T-helper 2 cell treated with Interferon-gamma antibody and Interleukin-4, amounts not matched to agents 100 ng/mL and 5 ng/mL, for 36 hours (primary cell): ENCODE results near the gene ARHGAP12. TPM values are rescaled to one million over a fixed set of nuclear protein-coding genes. Genes with fewer than 3 reads are reported as not detected.

ENCODE experiments used
- intact Hi-C: fragments of 100-400 bp; cut with micrococcal nuclease; formaldehyde crosslinking; loops from one replicate; pipeline ENCODE4 v1.15.1; 2023
- total RNA-seq: library from RNA; stranded (reverse); gene quantifications from 2 replicates; pipeline ENCODE4 v1.2.3, GENCODE V29; 2022

ARHGAP12 gene
- total RNA-seq, 1 donor from 2014 or later, result 5.3 TPM

- intact Hi-C loops, result no loop called here
These were observed 98.9 kb downstream of the ARHGAP12 start for GRCh38 chr10:31829776-31830175.

- intact Hi-C loops, result no loop called here
These were observed 105.3 kb downstream of the ARHGAP12 start for GRCh38 chr10:31823358-31823757.

GRCh38 chr10:31822616-31823318, 105.9 kb downstream of the ARHGAP12 start:
- intact Hi-C loops, result no loop called here

GRCh38 chr10:31822150-31822549, 106.5 kb downstream of the ARHGAP12 start:
- intact Hi-C loops, result no loop called here

- intact Hi-C loops, result no loop called here
These were observed 107.8 kb downstream of the ARHGAP12 start for GRCh38 chr10:31820778-31821369.

GRCh38 chr10:31820096-31820495, 108.5 kb downstream of the ARHGAP12 start:
- intact Hi-C loops, result no loop called here

- intact Hi-C loops, result no loop called here
These were observed 109.2 kb downstream of the ARHGAP12 start for GRCh38 chr10:31819391-31819820.

GRCh38 chr10:31816318-31816717, 112.3 kb downstream of the ARHGAP12 start:
- intact Hi-C loops, result no loop called here

GRCh38 chr10:31808258-31809218, 120.1 kb downstream of the ARHGAP12 start:
- intact Hi-C loops, result loop anchor here (1.0 to 5.0 kb wide), 5 partner anchors 317 to 1081 kb away; no protein-coding TSS in a partner anchor

GRCh38 chr10:31804352-31804810, 124.2 kb downstream of the ARHGAP12 start:
- intact Hi-C loops, result no loop called here

- intact Hi-C loops, result no loop called here
These were observed 124.9 kb downstream of the ARHGAP12 start for GRCh38 chr10:31803606-31804351.

- intact Hi-C loops, result no loop called here
These were observed 129.4 kb downstream of the ARHGAP12 start for GRCh38 chr10:31799181-31799580.

GRCh38 chr10:31792745-31793144, 135.9 kb downstream of the ARHGAP12 start:
- intact Hi-C loops, result no loop called here

- intact Hi-C loops, result loop anchor here (1.0 kb wide), 1 partner anchor 29 kb away; no protein-coding TSS in a partner anchor
These were observed 139.1 kb downstream of the ARHGAP12 start for GRCh38 chr10:31789555-31789954.

- intact Hi-C loops, result no loop called here
These were observed 145.9 kb downstream of the ARHGAP12 start for GRCh38 chr10:31782701-31783100.

- intact Hi-C loops, result no loop called here
These were observed 147.9 kb downstream of the ARHGAP12 start for GRCh38 chr10:31780717-31781116.

- intact Hi-C loops, result loop anchor here (10.0 kb wide), 1 partner anchor 284 kb away; no protein-coding TSS in a partner anchor
These were observed 150.0 kb downstream of the ARHGAP12 start for GRCh38 chr10:31778627-31779026.

- intact Hi-C loops, result loop anchor here (10.0 kb wide), 1 partner anchor 281 kb away; no protein-coding TSS in a partner anchor
These were observed 152.5 kb downstream of the ARHGAP12 start for GRCh38 chr10:31776159-31776558.

- intact Hi-C loops, result loop anchor here (10.0 kb wide), 1 partner anchor 280 kb away; no protein-coding TSS in a partner anchor
These were observed 153.5 kb downstream of the ARHGAP12 start for GRCh38 chr10:31774928-31775650.
